Cortex of kidney (tissue), 1 donor: ENCODE data around the gene HEXIM1.
"Not testable (repeated sequence)": the region's sequence is repeated elsewhere in the genome, so short reads cannot be mapped to it uniquely, and the experiment has no call there.

Source experiments
- DNase-seq: peaks from one replicate; lab custom pipeline; 2025; lab: John Stamatoyannopoulos, UW

Gene HEXIM1

GRCh38 chr17:45114117-45114932 is 34.0 kb upstream of the HEXIM1 start:
- no peak for DNase-seq

GRCh38 chr17:45115015-45115625 is 33.2 kb upstream of the HEXIM1 start:
- DNase-seq = no peak

DNA sequence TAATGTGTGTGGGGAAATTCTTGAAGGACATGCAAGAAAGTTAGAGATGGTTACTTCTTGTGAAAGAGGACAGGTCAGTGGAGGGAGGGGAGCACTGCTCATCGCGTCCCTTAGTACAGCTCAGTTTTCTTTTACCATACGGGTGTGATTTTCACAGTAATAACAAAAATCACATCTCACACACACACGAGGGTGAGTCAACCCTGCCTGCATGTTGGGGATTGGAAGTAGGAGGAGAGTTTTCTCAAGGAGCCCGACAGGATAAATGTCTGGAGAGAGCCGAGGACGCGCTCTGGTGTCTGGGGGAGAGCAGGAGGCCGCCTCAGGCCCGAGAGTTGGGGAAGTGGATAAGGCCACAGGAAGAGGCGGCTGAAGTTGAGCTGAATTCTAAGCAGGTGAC is 32.4 kb upstream of the HEXIM1 start:
- no peak for DNase-seq

DNA sequence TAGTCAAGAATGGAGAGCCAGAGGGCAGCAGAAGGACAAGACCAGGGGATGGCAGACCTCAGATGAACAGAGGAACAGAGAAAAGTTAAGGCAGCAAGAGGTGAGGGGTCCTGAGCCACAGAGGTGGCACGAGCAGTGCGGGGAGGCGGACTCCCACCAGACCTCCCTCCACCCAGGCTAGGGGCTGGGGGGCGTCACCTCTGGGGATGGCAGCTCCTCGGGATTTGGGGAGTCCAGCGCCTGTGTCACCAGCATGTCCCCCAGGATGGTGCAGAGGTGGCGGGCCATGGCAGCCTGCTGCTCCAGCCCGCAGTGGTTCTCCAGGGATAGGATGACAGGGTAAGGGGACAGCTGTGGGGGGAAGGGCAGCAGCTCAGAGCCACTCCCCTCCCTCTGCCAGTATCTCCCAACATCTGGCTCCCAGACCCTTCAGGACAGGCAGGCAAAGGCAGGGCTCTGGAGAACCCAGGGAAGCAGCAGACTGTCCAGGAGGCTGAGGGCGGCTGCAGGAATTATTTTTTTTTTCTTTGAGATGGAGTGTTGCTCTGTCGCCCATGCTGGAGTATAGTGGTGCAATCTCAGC is 31.8 kb upstream of the HEXIM1 start:
- DNase-seq = no peak

GRCh38 chr17:45117334-45117733 is 30.9 kb upstream of the HEXIM1 start:
- DNase-seq = no peak

- no peak for DNase-seq
These were observed 30.2 kb upstream of the HEXIM1 start for GRCh38 chr17:45117848-45118646.

DNA sequence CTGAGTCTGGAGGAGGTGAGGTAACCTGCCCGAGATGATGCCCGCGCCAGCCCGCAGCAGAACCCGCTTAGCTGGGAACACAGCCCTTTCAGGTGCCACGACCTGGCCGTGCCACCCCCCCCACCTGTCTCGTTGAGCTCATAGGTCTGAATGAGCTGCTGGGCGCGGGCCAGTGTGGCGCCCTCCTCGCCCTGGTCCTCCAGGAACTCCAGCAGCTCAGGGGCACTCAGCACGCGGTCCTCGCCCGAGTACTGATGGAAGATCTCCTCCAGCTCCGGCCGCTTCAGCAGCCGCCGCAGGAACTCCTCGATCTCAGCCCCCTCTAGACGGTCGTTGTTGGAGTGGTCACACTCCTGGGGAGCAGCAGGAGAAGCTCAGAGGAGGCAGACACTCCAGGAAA is 29.6 kb upstream of the HEXIM1 start:
- DNase-seq = no peak

DNA sequence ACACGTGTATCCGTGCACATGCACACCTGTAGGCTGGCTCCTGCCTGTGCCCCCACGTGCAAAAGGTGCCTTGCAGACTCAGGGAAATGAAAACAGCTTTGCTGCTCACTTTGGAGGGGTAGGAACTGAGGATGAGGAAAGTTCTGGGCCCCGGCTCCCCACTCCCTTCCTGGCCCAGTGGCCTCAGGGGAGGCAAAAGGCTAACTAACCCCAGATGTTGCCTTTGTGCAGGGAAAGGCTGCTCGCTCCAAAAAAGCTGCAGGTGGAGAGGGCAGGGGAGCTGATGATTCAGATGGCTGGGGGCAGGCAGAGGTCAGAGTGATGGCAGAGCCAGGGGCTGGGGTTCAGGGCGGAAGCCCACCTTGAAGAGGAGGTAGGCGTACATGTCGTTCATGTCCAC is 28.3 kb upstream of the HEXIM1 start:
- DNase-seq = no peak

DNA sequence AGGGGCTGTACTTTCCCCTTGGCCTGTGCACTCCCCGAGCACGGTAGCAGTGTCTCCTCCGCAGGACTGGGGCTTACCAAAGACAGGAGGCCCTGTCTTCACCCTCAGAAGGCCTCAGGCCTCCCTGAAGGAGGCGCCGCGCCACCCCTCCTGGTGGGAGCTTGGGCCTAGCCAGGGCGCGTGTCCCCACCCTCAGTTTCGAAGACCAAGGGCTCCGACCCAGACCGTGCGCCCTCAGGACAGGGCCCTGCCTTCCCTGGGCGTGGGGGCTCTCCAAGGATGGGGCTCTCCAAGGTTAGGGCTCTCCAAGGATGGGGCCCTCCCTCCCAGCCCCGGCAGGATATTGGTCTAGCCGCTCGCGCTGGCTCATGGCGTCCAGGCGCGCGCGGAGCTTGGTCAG is 27.7 kb upstream of the HEXIM1 start:
- DNase-seq = no peak

DNA sequence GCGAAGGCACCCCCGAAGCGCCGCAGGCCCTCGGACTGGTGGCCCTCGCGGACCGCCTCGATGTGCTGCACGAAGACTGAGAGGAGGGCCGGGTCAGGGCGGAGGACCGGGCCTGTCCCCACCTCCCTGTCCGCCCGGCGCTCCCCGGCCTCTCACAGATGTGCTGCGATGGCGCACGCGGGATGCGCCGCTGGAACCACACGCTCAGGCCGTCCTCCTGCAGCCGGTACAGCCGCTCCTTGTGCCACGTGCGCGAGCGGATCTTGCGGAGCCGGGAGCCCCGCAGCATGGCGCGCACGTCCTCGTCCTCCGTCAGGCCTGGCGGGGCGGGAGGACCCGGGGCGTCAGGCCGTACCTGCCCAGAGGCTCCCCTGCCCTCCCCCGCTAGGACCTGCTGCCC is 27.2 kb upstream of the HEXIM1 start:
- DNase-seq = no peak

- DNase-seq = no peak
These were observed 25.1 kb upstream of the HEXIM1 start for GRCh38 chr17:45123076-45123770.

GRCh38 chr17:45123930-45124796 is 24.1 kb upstream of the HEXIM1 start:
- DNase-seq = no peak

GRCh38 chr17:45124797-45125122 is 23.5 kb upstream of the HEXIM1 start:
- not testable (repeated sequence) for DNase-seq

GRCh38 chr17:45125509-45125908 is 22.8 kb upstream of the HEXIM1 start:
- DNase-seq = no peak

GRCh38 chr17:45127207-45127547 is 21.1 kb upstream of the HEXIM1 start:
- DNase-seq = no peak

GRCh38 chr17:45127548-45128300 is 20.6 kb upstream of the HEXIM1 start:
- DNase-seq = no peak

GRCh38 chr17:45128331-45128730 is 19.9 kb upstream of the HEXIM1 start:
- DNase-seq = no peak

DNA sequence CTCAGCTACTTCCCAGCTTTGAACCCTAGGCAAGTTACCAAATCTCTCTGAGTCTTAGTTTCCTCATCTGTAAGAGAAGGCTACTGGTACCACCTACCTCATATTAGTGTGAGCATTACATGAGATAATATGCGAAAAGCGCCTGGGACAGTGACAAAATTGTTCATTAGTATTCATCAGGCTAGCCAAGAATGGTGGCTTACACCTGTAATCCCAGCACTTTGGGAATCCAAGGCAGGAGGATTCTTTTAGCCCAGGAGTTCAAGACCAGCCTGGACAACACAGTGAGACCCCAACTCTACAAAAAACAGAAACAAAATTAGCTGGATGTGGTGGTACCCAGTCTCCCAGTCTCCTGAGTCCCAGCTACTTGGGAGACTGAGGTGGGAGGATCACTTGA is 19.3 kb upstream of the HEXIM1 start:
- no peak for DNase-seq

DNA sequence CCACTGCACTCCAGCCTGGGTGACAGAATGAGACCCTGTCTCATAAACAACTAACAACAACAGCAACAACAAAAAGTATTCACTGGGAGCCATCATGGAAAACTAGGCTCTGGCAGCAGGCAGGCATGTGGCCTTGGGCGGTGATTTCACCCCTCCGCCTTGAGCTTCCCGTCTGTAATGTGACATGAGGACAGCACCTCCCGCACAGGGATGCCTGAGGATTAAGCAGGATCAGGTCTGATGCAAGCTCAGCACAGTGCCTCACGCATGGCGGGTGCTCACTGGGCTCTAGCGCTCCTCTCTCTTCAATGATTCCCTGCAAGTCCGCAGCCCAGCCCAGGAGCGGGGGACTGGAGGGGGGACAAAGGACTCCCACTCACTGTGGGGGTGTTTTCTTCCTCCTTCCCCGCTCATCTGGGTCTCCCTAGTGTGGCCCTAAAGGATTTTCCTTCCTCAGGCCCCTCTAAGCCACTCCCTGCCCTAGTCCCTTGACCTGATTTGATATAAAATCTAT is 18.8 kb upstream of the HEXIM1 start:
- no peak for DNase-seq
